Heart left ventricle (tissue), 16 donors: ENCODE data around the gene CENPN. TPM values are rescaled to one million over a fixed set of nuclear protein-coding genes. Genes with fewer than 3 reads are reported as not detected.

Experiments used
- ATAC-seq, 4 donors: fragments of 200-7000 bp; cut with Tn5 transposase; one replicate each; pipeline ENCODE4 v1.9.1; 2020 to 2022; ENCODE audit warnings: moderate library complexity in 4 of 4, mild to moderate bottlenecking in 3 of 4, moderate number of reproducible peaks in 1 of 4
- DNase-seq, 5 donors: peaks; one replicate each; pipeline ENCODE4 v3.0.0-alpha.2; 2020
- H3K27ac ChIP-seq, 12 donors: fragments of 200-600 bp; sonication (generic) in 4 of 12; one replicate each; pipeline versions ENCODE4 v1.5.0 to v1.8.0; 2016 to 2022; ENCODE audit warnings: mild to moderate bottlenecking in 2 of 12
- H3K27me3 ChIP-seq, 9 donors: fragments of 200-600 bp; sonication (generic) in 2 of 9; one replicate each; pipeline versions ENCODE4 v1.5.1 to v1.8.0; 2016 to 2022; ENCODE audit warnings: mild to moderate bottlenecking in 3 of 9
- H3K36me3 ChIP-seq, 9 donors: fragments of 200-600 bp; sonication (generic) in 2 of 9; one replicate each; pipeline versions ENCODE4 v1.5.0 to v1.8.0; 2018 to 2022; ENCODE audit warnings: mild to moderate bottlenecking in 2 of 9
- H3K4me1 ChIP-seq, 12 donors: fragments of 200-600 bp; sonication (generic) in 4 of 12; one replicate each; pipeline versions ENCODE4 v1.5.0 to v1.8.0; 2016 to 2022; ENCODE audit warnings: mild to moderate bottlenecking in 3 of 12
- H3K4me3 ChIP-seq, 12 donors: fragments of 200-600 bp; sonication (generic) in 4 of 12; one replicate each; pipeline versions ENCODE4 v1.5.0 to v1.8.0; 2017 to 2022; ENCODE audit warnings: mild to moderate bottlenecking in 9 of 12, moderate library complexity in 4 of 12
- H3K9me3 ChIP-seq, 12 donors: fragments of 200-600 bp; sonication (generic) in 4 of 12; one replicate each; pipeline versions ENCODE4 v1.5.0 to v1.8.0; 2016 to 2022; ENCODE audit warnings: mild to moderate bottlenecking in 1 of 12
- POLR2A ChIP-seq, 2 donors: fragments of 450-650 bp; IDR thresholded peaks; one replicate each; pipeline ENCODE4 v1.6.1; 2017; ENCODE audit warnings: antibody characterized with exemption in 2 of 2, mild to moderate bottlenecking in 2 of 2, moderate library complexity in 2 of 2
- WGBS, 4 donors: extraction: QIAGEN DNeasy Blood & Tissue Kit in 2 of 4; methylation state at CpG; one replicate each; pipeline versions ENCODE4 v1.1.5 to v1.1.7; 2013 to 2018; 5-methylcytosine and 5-hydroxymethylcytosine counted together
- intact Hi-C, 10 donors: fragments of 100-400 bp; cut with DNase I; formaldehyde crosslinking; loops; one replicate each; pipeline versions ENCODE4 v1.11.1 to v1.14.2; 2022
- polyA plus RNA-seq, 2 donors: library from polyadenylated mRNA; stranded (reverse); fragments of 200-250 nt; gene quantifications; one replicate each; pipeline ENCODE4 v1.2.3, GENCODE V29; 2013
- total RNA-seq, 9 donors: library from RNA; depleted of rRNA in 2 of 9; stranded (reverse); fragments of >200 nt in 2 of 9; fragmentation: NEBNext Ultra II Directional in 3 of 9; extraction: Animal tissue kit (Norgen Biotek cat#: 25700) in 3 of 9; gene quantifications; one replicate each; pipeline versions ENCODE4 v1.1.0 to v1.2.4, GENCODE V29; 2016 to 2023
- TF ChIP-seq, protein P1 (sequence below), 12 donors: fragments of 200-600 bp; sonication (generic) in 4 of 12; IDR thresholded peaks; one replicate each; pipeline versions ENCODE4 v1.5.0 to v1.8.0; 2018 to 2022; ENCODE audit warnings: antibody characterized with exemption in 12 of 12, mild to moderate bottlenecking in 5 of 12
- donor health status: ischemic (EF 13 %, LVEDD 7.1; RV severe dilation, severe dysfunction).
- donor health status: healthy with polysubstance abuse.
- donor health status: DM: no; HTN: yes; CAD: no.
- donor health status: DM: no; HTN: no; CAD: no.
- donor health status: ischemic (EF 25% LVEDD 6.9; RV normal size, moderate dysfunction).
- donor health status: ischemic (EF 25% LVEDD 5.7; RV mildly dilated, moderate dysfunction).
- donor health status: healthy.
- donor health status: DM: yes; HTN: yes; CAD: no.
- donor health status: ischemic (EF 35%, LVEDD 5.7; RV mildly dilated, moderate dysfunction).
- donor health status: nonischemic (EF 11% LVEDD 7.7; RV severe dilation, severe dysfunction).
- donor health status: DM: yes; HTN: yes; CAD: no.
- donor health status: PGD.
- donor health status: ischemic (EF 29% LVEDD 5.4; RV normal size, mild dysfunction).
- donor health status: nonischemic (EF 23%, LVEDD 6.1; RV moderate dilation, normal function).

CENPN gene
- total and polyA plus RNA-seq, 11 donors = 1.9 to 14.8 (median 10.3) TPM

DNA sequence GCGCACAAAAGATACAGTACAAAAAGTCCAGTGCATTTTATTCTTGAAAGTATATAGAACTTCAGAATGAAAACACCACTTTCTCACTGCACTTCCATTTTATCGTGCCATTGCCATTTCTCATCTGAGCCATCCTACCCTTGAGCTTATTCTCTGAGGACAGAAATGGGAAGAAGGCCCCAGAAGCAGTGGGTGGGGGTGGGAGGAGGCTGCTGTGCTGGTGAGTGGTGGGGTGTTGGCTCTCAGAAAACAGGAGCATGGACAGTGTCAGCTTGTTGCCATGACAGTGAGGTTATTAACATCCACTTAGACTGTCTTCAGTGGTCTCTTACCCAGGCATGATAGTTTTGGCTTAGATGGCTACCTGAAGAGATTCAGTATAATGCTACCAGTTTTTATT is 33.1 kb downstream of the CENPN start:
- 90 to 95% (median 94%) methylated on average over 2 of the region's 2 CpGs for WGBS, 4 donors
- ATAC-seq = no peak

DNA sequence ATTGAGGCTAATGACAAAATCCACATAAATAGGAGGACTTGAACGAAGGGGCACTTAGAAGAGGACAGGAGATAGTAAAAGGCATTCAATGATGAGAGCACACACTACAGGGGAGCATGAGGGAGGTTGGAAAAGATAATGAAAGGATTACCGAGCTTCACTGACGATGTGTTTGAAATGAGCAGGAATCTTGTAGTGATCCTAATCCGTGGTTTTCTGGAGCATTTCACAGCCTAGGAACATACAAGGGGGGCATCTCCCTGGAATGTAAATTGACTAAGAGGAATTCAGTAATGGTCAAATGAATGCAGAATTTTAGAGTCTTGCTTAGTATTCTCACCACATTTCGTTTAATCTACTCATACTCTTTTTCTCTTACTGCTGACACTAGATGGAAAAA is 33.8 kb downstream of the CENPN start:
- DNase-seq (no peak), ATAC-seq (no peak)
- Histone ChIP-seq H3K4me1 (peaks cover 0 to 33% (median 22%) of the 10 kb centered on the region in 12 donors), H3K27ac (no peak overlapping the region), H3K27me3 (no peaks in the 10 kb centered on the region), H3K9me3 (no peaks in the 10 kb centered on the region), H3K4me3 (no peak overlapping the region), H3K36me3 (peaks cover 0 to 70% (median 50%) of the 10 kb centered on the region in 9 donors)
- intact Hi-C loops = no loop called here
- TF ChIP-seq, protein P1, sequence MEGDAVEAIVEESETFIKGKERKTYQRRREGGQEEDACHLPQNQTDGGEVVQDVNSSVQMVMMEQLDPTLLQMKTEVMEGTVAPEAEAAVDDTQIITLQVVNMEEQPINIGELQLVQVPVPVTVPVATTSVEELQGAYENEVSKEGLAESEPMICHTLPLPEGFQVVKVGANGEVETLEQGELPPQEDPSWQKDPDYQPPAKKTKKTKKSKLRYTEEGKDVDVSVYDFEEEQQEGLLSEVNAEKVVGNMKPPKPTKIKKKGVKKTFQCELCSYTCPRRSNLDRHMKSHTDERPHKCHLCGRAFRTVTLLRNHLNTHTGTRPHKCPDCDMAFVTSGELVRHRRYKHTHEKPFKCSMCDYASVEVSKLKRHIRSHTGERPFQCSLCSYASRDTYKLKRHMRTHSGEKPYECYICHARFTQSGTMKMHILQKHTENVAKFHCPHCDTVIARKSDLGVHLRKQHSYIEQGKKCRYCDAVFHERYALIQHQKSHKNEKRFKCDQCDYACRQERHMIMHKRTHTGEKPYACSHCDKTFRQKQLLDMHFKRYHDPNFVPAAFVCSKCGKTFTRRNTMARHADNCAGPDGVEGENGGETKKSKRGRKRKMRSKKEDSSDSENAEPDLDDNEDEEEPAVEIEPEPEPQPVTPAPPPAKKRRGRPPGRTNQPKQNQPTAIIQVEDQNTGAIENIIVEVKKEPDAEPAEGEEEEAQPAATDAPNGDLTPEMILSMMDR (IDR thresholded peaks at IDR 0.05) = no peak
- TF ChIP-seq POLR2A (IDR thresholded peaks at IDR 0.05) = no peak
- WGBS, 4 donors = 77 to 84% (median 79%) methylated on average over 5 of the region's 5 CpGs

More for the DNA sequence above, 33.1 kb downstream of the CENPN start:
- Histone ChIP-seq H3K36me3 (peaks cover 0 to 63% (median 43%) of the 10 kb centered on the region in 9 donors), H3K9me3 (no peaks in the 10 kb centered on the region), H3K4me3 (no peak overlapping the region), H3K27me3 (no peaks in the 10 kb centered on the region), H3K27ac (no peak overlapping the region), H3K4me1 (peaks cover 0 to 36% (median 24%) of the 10 kb centered on the region in 12 donors)
- intact Hi-C loops = no loop called here
- TF ChIP-seq, protein P1 (IDR thresholded peaks at IDR 0.05) = no peak
- TF ChIP-seq POLR2A (IDR thresholded peaks at IDR 0.05) = no peak
- no peak for DNase-seq

DNA sequence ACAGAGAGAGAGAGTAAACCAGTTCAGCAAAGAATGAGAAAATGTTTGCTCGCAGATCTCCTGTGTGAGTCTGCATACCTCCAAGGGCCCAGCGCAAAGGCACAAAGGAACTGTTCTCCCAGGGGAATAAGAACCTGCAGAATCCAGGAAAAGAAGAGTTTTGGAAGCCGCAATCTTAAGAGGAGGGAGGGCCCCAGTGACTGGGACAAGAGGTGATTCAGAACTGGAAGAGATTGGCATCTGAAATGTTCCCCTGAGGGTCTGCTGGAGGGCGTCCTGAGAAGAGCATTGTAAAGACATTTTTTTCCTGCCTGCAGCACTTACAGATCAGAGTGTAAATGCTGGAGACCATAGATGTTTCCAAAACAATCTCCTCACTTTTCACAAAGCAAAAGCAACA is 34.7 kb downstream of the CENPN start:
- no peak for DNase-seq
- no peak for ATAC-seq
- intact Hi-C loops = no loop called here
- Histone ChIP-seq H3K27ac (no peak overlapping the region), H3K9me3 (no peaks in the 10 kb centered on the region), H3K4me3 (no peak overlapping the region), H3K4me1 (peaks cover 0 to 28% (median 18%) of the 10 kb centered on the region in 12 donors), H3K36me3 (peaks cover 0 to 74% (median 52%) of the 10 kb centered on the region in 9 donors), H3K27me3 (no peaks in the 10 kb centered on the region)
- no peak for TF ChIP-seq POLR2A (IDR thresholded peaks at IDR 0.05)
- TF ChIP-seq, protein P1 (IDR thresholded peaks at IDR 0.05) = no peak
- 83 to 86% (median 85%) methylated on average over 4 of the region's 4 CpGs for WGBS, 4 donors

DNA sequence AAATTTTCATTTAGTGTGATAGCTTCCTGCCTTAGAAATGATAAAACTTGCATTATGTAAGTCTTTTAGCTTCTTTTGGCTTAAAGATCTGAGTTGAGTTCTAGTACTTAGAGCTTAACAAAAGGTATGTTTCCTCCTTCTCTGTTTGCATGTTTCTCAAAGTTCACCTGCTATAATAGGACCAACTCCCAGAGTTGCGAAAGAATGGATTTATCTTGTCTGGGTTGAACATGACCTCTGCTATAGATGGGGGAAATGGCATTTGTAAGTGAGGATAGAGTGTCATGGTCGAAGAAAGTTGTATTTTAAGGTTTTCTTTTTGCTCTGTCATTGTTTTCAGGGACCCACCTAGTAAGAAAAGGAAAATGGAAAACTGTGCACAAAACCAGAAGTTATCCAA is 35.8 kb downstream of the CENPN start:
- Histone ChIP-seq H3K4me1 (peaks cover 0 to 17% (median 8%) of the 10 kb centered on the region in 12 donors), H3K9me3 (no peaks in the 10 kb centered on the region), H3K36me3 (peaks cover 0 to 74% (median 52%) of the 10 kb centered on the region in 9 donors), H3K4me3 (no peak overlapping the region), H3K27ac (no peak overlapping the region), H3K27me3 (no peaks in the 10 kb centered on the region)
- ATAC-seq (no peak), DNase-seq (no peak)
- TF ChIP-seq, protein P1 (IDR thresholded peaks at IDR 0.05) = no peak
- no peak for TF ChIP-seq POLR2A (IDR thresholded peaks at IDR 0.05)
- 95 to 98% (median 96%) methylated on average over 2 of the region's 2 CpGs for WGBS, 4 donors
- intact Hi-C loops = no loop called here
